ENCODE data around the gene TRIM47.

Gene TRIM47

GRCh38 chr17:75908201-75908600, 29.8 kb upstream of the TRIM47 start:
- DNase-seq (ENCODE audit: low spot score): no peak

DNA sequence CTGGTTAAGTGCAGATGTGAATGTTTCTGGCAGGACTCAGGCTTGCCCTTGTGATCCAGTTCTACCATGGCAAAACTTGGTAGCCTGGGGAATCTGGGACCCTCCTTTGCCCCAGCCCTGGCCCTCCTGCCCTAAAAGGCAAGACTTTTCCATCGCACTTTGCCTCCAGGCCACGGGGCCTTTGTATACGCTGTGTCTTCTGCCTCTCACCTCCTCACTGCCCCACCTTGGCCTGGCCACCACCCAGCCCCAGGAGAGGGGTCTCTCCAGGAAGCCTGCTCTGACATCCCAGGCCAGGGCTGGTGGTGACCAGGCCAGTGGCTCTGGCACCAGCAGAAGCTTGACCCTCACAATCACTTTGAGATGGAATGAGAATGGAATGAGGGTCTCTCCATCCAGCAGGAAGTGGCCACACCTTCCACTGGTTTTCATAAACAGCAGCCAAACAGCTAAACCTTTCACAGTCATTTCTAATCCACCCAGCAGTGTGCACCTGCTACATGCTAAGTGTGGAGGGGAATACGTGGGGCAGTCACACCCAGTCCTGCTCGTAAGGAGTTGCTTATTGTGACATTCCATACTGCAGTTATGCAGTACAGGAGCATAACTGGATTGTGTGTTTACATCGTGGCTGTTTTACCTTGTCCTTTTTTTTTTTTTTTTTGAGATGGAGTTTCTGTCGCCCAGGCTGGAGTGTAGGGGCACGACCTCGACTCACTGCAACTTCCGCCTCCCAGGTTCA, 27.9 kb upstream of the TRIM47 start:
- no peak for DNase-seq (ENCODE audit: low spot score)

DNA sequence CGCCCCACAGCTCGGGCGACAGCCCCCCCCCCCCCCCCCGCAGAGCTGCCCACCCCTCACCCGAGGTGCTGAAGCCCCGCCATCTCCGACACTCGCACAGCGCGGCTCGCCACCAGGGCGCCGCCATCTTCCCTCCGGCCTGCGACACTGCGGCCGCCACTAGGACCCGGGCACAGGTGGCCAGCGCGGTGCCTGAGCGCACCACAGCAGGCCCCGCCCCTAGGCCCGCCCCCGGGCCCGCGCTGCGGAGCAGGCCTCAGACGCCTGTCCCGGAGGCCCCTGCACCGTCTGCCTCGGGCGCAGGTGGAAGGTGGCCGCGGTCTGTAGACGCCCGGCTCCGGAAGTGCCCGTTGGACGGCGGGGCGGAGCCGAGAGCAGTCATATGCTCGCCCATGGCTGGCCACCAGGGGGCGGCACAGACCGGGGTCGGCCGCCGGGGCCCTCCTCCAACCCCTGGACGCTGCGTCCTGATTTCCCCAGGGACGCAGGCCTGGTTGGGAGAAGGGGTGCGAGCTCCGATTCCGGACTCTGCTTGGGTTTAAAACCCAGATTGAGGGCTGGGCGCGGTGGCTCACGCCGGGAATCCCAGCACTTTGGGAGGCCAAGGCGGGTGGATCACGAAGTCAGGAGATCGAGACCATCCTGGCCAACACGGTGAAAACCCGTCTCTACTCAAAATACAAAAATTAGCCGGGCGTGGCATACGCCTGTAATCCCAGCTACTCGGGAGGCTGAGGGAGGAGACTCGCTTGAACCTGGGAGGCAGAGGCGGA, 26.6 kb upstream of the TRIM47 start, which contains the start of gene MRPL38:
MRPL38 (minus strand) TSS at position 136 of the 773 bp plus-strand sequence; CDS start at position 127, 9 bp downstream.
- DNase-seq (ENCODE audit: low spot score): peak; percentile 93

DNA sequence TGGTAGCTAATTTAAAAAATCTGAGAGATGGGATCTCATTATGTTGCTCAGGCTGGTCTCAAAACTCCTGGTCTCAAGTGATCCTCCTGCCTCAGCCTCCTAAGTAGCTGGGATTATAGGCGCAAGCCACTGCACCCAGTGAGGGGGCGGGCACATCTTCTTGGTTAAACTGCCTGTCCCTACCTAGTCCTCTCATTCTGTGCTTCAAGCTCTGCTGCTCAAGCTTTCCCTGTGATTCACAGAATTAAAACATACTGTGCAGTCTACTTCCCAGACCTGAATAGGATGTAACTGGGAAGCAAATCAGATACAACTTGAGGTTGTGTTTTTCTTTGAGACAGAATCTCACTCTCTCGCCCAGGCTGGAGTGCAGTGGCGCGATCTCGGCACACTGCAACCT, 24.0 kb upstream of the TRIM47 start:
- DNase-seq (ENCODE audit: low spot score): no peak

GRCh38 chr17:75901727-75902126, 23.3 kb upstream of the TRIM47 start:
- no peak for DNase-seq (ENCODE audit: low spot score)

DNA sequence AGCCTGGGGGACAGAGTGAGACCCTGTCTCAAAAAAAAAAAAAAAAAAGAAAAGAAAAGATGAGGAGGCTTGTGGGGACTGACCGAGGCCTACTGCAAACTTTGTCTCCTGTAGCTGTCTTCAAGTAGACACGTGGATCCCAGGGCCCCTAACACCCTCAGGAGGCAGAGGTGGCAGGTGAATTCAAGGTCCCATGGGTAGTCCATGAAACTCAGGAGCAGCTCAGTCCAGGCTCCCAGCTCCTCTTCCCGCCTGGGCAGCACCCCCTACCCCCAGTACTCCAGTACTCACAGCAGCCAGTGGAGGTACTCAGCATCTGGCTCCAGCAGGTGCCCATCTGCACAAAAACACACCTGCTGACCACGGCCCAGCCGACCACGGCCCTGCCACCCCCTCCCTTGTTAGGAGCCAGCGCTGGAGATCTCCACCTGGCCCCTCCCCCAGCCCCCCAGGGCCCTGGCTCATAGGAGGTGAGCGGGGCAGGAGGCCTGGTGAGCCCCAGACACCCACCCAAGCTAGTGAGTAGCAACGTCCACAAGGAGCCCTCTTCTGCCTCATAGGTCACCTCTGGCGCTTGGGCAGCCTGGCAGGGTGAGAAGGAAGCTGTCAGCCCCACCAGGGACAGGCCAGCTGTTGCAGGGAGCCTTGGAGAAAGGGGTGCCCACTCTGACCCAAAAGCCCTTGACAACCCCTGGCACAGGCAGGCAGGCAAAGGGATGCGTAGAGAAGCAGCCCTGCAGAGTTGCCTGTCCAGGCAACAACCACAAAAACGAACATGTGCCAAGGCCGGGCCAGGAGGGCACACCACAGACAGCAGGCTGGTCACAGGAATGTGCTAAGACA, 22.5 kb upstream of the TRIM47 start:
- DNase-seq (ENCODE audit: low spot score): no peak

DNA sequence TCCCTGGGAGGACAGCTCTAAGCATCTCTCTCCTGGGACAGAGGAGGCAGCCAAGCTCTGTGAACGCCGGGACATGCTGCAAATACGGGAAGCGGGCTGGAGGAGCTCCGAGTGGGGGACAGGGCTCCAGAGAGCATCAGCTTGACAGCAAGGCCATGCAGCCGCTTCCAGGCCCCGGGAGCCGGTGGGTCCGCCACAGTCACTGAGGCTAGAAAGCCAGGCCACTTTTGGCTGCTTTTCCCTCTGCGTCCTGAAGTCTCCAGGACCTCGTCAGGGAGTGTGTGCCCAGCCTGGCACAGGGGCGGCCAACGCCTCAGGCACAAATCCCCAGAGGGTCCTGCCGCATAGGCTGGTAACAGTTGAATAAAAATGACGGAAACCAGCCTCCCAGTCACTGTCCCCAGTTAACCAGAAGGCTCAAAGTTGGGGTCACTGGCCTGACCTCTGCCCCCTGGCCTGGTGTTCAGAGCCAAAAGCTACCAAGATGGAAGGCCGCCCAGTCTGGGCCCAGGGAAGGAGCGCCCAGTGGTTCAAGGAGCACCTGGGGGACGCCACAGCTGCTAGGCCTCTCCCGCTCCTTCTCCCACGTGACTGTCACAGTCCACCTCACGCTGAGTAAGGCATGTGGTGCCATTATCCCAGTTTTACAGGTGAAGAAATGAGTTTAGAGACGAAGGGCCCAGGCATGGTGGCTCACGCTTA, 21.5 kb upstream of the TRIM47 start:
- DNase-seq (ENCODE audit: low spot score): no peak

GRCh38 chr17:75899353-75899752, 21.0 kb upstream of the TRIM47 start:
- no peak for DNase-seq (ENCODE audit: low spot score)

DNA sequence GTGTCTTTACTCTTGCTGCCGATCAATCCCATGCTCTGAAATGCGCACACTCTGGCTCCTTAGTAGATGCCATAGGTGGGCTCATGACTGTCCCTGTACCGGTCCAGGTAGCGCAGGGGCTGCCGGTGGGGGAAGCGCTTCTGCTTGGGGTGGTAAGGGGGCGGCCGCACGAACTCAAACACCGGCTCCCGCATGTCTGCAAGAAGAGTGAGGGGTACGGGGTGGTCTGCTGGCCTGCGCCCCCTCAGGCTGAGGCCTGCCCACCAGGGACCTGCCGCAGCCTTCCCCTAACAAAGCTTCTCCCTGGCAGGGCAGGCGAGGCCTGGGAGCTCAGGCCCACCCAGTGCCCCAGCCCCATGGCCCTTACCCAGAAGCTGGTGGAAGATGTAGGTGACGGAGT, 20.4 kb upstream of the TRIM47 start:
- DNase-seq (ENCODE audit: low spot score): no peak

GRCh38 chr17:75898065-75898464, 19.7 kb upstream of the TRIM47 start:
- no peak for DNase-seq (ENCODE audit: low spot score)

- no peak for DNase-seq (ENCODE audit: low spot score)
Measured at GRCh38 chr17:75897160-75898019, 19.0 kb upstream of the TRIM47 start.

- DNase-seq (ENCODE audit: low spot score): peak; percentile 83
Measured at GRCh38 chr17:75896415-75897159, 18.2 kb upstream of the TRIM47 start, which contains the start of gene TRIM65. Gene TRIM65 (minus strand): TSS chr17:75896951. CDS start chr17:75896937, 14 bp downstream.

GRCh38 chr17:75895370-75896155, 17.2 kb upstream of the TRIM47 start:
- DNase-seq (ENCODE audit: low spot score): no peak

DNA sequence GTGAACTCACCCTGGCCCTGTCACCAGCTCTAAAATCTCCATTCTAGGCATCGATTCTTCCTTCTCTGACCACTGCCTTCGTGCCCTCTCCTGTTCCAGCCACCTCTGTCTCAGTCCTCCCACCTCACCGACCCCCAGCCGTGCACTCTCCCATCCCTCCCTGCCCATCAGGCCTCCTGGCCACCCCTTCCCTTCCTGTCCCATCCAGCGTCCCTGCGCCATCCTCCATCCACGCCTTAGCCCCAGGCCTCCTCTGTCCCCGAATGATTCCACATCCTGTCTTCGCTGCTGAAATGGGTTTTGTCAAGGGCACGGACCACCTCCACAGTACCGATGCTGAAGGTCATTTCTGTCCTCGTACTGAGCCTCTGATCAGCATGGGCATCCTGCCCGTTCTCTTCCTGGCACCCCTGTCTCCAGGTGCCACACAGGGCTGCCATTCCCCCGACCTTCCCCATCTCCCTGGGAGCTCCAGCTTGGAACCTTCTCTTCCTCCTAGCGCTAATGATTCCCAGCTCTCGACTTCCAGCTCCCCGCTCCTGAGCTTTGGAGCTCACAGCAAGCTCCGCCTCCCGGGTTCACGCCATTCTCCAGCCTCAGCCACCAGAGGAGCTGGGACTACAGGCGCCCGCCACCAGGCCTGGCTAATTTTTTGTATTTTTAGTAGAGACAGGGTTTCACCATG, 15.8 kb upstream of the TRIM47 start:
- no peak for DNase-seq (ENCODE audit: low spot score)

DNA sequence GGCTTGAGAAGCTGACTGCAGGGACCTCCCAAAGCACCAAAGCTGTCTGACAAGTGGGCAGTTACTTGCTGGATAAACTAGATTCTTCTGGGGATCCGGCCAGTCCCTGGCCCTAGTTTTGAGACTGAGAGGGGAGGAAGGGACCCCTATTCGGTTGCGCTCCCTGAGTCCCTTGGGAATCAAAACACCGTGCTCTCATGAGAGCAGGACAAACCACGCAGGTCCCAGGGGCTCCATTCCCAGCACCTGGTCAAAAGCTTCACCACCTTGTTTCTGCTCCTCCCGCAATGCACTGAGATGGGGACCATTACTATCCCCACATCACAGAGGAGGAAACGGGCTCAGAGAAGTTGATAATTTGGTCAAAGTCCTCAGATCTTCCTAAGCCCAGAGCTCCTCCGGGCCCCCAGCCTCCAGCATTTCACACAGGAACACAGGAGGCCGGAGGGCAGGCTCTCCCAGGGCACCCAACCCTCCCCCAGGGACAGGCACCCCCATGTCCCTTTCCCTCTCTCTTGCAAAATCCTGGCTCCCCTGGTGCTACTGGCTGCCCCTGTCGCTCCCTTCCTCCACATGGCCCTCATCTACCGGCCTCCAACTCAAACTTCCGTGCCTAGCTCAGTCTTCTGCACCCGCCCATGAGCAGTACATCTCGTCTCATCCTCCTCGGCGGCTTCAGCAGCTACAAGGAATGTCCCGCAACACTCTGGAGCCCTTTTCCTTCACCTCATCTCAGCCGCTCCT, 15.1 kb upstream of the TRIM47 start:
- DNase-seq (ENCODE audit: low spot score): no peak

GRCh38 chr17:75892556-75893224, 14.3 kb upstream of the TRIM47 start:
- DNase-seq (ENCODE audit: low spot score): no peak
